Measurements from ENCODE around the gene CTNNA1. TPM values are rescaled to one million over a fixed set of nuclear protein-coding genes. Genes with fewer than 3 reads are reported as not detected.

Gene CTNNA1
- total RNA-seq, 1 donor from 2014 or later = 371 TPM

DNA sequence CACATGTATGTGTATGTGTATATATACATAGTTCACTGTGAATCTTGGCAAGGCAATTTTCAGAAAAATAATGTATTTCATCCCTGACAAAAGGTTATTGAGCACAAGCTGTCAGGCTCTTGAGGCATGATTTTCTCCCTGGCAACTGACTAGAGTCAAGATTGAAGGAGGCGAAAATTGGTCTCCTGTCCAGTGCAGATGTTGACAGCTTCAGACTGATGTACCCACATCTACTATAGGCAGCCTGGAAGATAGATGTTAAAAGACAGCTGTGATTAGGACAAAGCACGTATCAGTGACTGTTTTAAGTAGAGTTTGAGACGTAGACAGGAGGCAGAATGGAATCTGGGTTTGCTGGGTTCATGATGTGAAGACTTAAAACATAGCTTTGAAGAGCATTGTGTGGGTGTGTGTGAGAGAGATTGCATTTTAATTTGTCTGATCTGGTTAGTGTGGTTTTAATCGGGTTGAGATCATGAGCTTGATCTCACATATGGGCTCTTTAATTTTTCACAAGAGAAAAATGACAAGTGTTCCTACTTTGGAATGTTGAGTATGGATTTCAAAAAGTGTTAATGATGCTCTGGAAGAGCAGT is 39.1 kb downstream of the CTNNA1 start:
- no peak for DNase-seq (ENCODE audit: extremely low spot score, unreplicated experiment)
- H3K4me1 Mint-ChIP-seq (ENCODE audit: unreplicated experiment) = peaks cover 41% of the 10 kb centered on the region
- H3K36me3 Mint-ChIP-seq = peaks cover 31% of the 10 kb centered on the region
- H3K9me3 Mint-ChIP-seq = no peaks in the 10 kb centered on the region
- H3K27ac Mint-ChIP-seq = peak overlapping the region; percentile 26
- H3K4me3 Mint-ChIP-seq = peak overlapping the region; percentile 8
- TF ChIP-seq, protein P1, sequence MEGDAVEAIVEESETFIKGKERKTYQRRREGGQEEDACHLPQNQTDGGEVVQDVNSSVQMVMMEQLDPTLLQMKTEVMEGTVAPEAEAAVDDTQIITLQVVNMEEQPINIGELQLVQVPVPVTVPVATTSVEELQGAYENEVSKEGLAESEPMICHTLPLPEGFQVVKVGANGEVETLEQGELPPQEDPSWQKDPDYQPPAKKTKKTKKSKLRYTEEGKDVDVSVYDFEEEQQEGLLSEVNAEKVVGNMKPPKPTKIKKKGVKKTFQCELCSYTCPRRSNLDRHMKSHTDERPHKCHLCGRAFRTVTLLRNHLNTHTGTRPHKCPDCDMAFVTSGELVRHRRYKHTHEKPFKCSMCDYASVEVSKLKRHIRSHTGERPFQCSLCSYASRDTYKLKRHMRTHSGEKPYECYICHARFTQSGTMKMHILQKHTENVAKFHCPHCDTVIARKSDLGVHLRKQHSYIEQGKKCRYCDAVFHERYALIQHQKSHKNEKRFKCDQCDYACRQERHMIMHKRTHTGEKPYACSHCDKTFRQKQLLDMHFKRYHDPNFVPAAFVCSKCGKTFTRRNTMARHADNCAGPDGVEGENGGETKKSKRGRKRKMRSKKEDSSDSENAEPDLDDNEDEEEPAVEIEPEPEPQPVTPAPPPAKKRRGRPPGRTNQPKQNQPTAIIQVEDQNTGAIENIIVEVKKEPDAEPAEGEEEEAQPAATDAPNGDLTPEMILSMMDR (conservative IDR thresholded peaks at IDR 0.05) = no peak
- H3K27me3 Mint-ChIP-seq = no peaks in the 10 kb centered on the region

DNA sequence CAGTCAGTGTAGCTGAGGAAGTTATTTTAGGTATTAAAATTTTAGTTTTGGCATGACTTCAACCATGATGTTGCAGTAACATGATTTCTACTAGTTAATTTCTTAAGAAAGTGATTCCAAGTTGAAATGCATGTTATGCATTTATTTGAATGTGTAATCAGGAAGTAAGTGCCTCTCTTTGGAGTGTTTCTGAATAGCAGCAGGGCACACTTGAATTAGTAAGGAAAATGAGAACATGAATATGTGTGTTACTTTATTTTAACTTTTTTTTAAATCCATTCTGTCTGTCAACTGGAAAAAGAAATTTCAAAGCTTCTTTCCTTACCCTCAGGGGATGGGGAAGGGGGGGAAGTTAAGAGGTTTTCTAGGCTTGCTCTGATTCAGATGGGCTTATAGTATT is 40.4 kb downstream of the CTNNA1 start:
- Mint-ChIP-seq H3K4me1 (ENCODE audit: unreplicated experiment) (peaks cover 42% of the 10 kb centered on the region), H3K27ac (no peak overlapping the region)
- TF ChIP-seq, protein P1 (conservative IDR thresholded peaks at IDR 0.05) = no peak

DNA sequence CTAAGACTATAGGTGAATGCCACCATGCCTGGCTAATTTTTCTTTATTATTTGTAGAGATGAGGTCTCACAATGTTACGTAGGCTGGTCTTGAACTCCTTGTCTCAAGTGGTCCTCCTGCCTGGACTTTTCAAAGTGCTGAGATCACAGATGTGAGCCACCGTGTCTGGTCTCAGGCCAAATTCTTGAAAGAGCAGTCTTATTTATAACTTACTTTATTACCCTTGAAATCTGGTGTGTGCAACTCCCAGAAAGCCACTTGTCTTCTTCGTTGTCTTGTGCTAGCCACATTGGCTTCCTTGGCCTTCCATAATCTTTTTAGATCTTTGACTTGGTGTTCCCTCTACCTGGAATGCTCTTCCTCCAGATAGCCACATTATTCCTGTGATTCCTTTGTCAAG is 50.1 kb downstream of the CTNNA1 start:
- no peaks in the 10 kb centered on the region for H3K9me3 Mint-ChIP-seq
- H3K4me1 Mint-ChIP-seq (ENCODE audit: unreplicated experiment) = peaks cover 19% of the 10 kb centered on the region
- no peaks in the 10 kb centered on the region for H3K27me3 Mint-ChIP-seq
- TF ChIP-seq, protein P1 (conservative IDR thresholded peaks at IDR 0.05) = no peak
- H3K4me3 Mint-ChIP-seq = no peak overlapping the region
- peaks cover 60% of the 10 kb centered on the region for H3K36me3 Mint-ChIP-seq
- no peak for DNase-seq (ENCODE audit: extremely low spot score, unreplicated experiment)
- H3K27ac Mint-ChIP-seq = no peak overlapping the region

More for the DNA sequence above, 40.4 kb downstream of the CTNNA1 start:
- no peak for DNase-seq (ENCODE audit: extremely low spot score, unreplicated experiment)
- H3K9me3 Mint-ChIP-seq = no peaks in the 10 kb centered on the region
- no peaks in the 10 kb centered on the region for H3K27me3 Mint-ChIP-seq
- peaks cover 36% of the 10 kb centered on the region for H3K36me3 Mint-ChIP-seq
- no peak overlapping the region for H3K4me3 Mint-ChIP-seq

DNA sequence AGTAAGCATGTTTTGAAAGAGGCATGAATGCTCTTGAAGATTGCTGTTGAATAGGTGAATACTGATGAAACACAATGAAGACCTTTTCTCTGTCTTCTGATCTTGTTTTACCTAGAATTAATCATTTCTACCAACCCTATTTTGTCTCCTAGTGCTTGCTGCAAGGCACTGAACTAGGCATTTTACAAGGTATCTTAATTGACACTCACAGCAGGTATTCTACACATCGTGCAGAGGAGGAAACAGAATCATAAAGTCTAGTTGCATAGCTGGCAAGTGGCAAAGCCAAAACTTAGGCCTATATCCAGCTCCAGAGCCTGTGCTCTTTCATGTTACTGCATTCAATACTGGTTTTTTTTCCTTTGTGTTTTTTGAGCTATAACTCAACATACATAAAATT is 50.7 kb downstream of the CTNNA1 start:
- Mint-ChIP-seq H3K36me3 (peaks cover 59% of the 10 kb centered on the region), H3K4me3 (no peak overlapping the region), H3K9me3 (no peaks in the 10 kb centered on the region), H3K27me3 (no peaks in the 10 kb centered on the region), H3K4me1 (ENCODE audit: unreplicated experiment) (peaks cover 20% of the 10 kb centered on the region), H3K27ac (peak overlapping the region; percentile 33)
- DNase-seq (ENCODE audit: extremely low spot score, unreplicated experiment) = no peak
- TF ChIP-seq, protein P1 (conservative IDR thresholded peaks at IDR 0.05) = no peak

DNA sequence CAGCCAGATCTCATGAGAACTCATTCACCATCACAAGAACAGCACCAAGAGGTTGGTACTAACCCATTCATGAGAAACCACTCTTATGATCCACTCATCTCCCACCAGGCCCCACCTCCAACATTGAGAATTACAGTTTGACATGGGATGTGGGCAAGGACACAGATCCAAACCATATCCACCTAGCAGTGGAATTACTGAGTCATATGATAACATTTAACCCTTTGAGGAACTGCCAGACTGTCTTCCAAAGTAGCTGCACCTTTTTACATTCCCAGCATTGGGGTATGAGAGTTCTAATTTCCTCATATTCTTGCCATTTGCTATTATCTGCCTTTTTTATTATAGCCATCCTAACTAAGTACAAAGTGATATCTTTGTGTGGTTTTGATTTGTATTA is 51.9 kb downstream of the CTNNA1 start:
- Mint-ChIP-seq H3K27ac (no peak overlapping the region), H3K4me1 (ENCODE audit: unreplicated experiment) (peaks cover 20% of the 10 kb centered on the region), H3K36me3 (peaks cover 57% of the 10 kb centered on the region), H3K4me3 (no peak overlapping the region), H3K9me3 (no peaks in the 10 kb centered on the region), H3K27me3 (no peaks in the 10 kb centered on the region)
- DNase-seq (ENCODE audit: extremely low spot score, unreplicated experiment) = no peak
- TF ChIP-seq, protein P1 (conservative IDR thresholded peaks at IDR 0.05) = no peak

All from type B pancreatic cell (in vitro differentiated cells).